HG03064 (cell line): Measurements from ENCODE around the gene NAV2.
"Not testable (repeated sequence)": the region's sequence is repeated elsewhere in the genome, so short reads cannot be mapped to it uniquely, and the experiment has no call there.

Source experiments
- ATAC-seq: cut with Tn5 transposase; IDR thresholded peaks from one replicate; pipeline ENCODE4 v1.9.1; 2021; ENCODE audit warnings: low read depth; ENCODE audit not compliant: unreplicated experiment

Gene NAV2

DNA sequence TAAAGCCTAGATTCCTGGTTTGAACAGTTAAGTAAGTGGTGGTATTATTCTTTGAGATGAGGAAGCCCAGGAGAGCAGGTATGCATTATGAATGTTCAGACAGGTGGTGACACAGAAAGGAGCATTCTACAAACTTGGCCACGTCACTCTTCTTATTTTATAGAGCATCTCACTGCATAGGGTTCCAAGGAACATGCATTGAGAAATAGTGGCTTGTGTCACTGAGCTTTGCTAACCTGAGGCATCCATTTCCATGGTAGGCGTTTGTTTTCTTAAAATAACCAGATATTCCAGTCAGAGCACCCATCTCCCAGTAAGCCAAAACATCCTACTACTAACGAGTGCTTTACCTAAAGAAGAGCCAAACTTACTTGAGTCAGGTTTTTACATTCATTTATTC lies 169.7 kb downstream of the NAV2 start:
- ATAC-seq: no peak

DNA sequence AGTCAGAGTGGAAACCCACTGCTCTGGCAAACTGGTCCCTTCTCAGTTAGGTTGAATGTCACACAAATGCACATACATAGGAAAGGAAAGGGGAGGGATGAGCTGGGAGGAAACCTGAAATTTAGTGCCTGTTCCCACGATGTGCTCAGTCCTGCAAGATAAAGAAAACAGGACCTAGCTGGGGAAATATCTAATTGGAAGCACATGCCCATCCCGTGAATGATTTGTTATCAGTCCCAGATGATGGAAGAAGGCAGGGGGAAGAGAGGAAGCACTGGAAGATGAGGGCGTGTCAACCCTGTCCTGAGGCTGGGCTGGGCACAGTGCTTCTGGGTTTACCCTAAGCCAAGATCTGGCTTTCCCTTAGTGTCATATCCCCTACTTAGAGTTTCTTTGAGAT lies 173.9 kb downstream of the NAV2 start:
- no peak for ATAC-seq

DNA sequence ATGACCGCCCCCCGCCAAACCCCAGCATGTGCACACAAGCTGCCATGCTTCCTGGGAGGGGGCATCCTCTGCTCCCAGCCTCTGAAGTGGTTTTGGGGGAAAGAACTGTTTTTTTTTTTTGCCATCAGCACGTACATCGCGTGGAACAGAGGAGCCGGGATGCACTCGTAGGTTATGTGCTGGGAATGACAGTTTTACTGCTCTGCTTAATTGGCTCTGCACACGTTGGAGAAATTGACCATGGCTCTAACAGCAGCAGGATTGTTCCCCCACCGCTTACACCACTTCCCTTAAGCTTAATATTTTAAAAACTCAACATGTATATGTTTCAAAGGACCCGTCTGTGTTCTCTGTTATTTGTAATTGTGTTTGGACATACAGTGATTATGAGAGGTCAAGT lies 175.2 kb downstream of the NAV2 start:
- ATAC-seq: no peak

DNA sequence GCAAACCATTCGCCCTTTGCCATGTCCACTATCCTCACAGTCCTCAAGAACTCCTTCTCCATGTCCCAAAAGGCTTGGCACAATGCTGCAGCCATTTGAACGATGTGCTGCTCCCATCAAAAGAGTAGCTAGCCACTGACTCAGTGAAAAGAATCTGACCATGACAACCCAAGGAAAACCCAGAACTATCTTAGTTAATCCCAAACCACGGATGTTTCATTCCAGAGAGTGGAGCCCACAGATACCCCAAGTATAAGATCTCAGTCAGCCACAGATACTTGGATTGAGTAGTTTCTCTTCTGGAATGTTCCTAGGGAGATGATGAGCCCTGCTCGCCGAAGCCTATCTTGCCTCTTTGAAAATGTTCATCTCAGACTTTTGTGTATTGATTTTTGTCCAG lies 176.9 kb downstream of the NAV2 start:
- ATAC-seq: no peak

DNA sequence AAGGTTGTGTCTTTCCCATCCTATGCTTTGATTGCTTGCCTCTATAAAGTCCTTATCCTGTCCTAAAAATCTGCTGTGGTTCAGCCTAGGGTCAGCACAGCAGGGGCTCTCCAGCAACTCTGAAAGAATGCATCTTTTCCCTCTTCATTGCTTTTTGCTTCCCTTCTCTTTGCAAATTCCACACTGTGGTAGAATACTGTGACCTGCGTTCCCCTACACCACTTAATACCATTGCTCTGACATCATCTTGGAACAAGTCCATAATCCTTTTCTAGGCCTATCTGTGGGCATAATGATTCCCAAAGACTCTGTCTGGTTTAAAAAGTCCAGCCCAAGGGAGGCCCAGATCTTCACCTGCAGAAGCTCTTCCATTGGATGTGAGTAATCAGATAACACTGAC lies 177.7 kb downstream of the NAV2 start:
- ATAC-seq: no peak

DNA sequence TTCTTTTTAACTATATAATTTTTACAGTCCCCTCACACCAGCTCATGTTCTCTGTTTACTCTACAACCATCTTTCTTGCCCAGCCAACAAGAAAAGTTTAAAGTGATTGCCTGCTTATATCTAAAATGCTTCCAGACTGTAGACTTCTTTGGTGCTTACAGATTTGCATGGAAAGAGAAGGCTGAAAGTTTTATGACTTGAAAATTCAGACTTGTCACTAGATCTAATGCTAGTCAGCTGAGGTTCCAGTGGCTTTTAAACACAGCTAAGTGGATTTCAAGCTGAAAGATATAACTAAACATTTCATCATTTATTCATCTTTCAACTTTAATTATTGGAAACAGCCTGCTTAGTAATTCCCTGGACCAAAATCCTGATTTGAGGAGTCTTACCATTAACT lies 178.4 kb downstream of the NAV2 start:
- no peak for ATAC-seq

DNA sequence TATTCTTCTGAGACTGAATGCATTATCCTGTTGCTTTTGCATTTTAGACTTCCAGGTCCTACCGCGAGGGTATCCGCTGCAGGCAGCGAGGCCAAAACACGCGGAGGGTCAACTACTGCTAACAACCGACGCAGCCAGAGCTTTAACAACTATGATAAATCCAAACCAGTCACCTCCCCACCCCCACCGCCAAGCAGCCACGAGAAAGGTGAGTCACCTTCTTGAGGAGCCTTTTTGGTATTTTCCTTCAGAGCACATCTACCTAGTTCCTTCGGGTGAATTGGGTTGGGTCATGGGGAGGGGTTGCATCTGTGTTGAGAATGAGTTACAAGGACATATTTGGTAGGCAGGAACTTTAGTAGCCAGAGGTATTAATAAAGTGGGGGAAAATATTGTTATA lies 179.8 kb downstream of the NAV2 start:
- no peak for ATAC-seq

DNA sequence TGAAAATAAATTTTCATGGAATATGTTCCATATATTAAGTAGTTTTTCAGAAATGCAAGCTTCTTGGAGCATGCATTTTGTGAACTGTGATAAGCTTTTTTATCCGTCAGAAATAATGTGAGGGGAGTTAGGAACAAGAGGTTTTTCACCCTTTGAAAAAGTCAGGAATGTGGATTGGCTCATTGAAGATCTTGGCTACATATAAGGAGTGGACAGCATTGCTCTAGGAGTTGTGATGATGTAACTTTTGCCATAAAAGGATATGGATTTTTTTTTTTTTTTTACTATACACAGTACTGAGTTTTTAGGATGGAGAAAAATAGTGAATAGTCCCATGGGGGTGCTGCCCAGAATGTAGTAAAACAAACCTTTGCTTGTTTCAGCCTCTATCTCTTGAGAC lies 180.2 kb downstream of the NAV2 start:
- ATAC-seq: no peak

DNA sequence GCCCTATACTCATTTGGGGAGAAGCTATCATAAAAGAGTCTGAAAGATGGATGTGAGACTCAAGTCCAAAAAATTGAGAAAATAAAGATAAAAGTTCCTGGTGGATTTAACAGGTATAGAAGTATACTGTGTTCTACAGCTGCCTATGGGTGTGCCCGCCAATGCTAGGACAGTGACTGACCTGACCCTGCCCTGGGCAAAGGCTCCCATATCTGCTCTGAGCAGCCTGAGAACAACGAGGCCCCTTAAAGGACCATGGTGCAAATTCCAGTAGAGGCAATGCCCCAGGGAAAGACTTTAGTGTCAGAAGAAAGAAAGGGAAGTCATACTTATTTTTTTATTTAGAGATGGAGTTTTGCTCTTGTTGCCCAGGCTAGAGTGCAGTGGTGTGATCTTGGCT lies 181.8 kb downstream of the NAV2 start:
- no peak for ATAC-seq

DNA sequence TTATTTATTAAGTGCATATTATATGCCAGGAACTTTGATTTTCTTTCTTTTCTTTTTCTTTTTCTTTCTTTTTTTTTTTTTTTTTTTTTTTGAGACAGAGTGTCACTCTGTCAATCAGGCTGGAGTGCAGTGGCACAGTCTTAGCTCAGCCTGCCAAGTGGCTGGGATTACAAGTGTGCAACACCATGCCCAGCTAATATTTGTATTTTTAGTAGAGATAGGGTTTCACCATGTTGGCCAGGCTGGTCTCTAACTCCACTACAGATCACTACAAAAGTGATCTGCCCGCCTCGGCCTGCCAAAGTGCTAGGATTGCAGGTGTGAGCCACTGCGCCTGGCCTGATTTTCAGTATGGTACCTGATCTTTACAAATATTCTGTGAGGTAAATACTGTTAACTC lies 182.4 kb downstream of the NAV2 start:
- ATAC-seq: not testable (repeated sequence)

DNA sequence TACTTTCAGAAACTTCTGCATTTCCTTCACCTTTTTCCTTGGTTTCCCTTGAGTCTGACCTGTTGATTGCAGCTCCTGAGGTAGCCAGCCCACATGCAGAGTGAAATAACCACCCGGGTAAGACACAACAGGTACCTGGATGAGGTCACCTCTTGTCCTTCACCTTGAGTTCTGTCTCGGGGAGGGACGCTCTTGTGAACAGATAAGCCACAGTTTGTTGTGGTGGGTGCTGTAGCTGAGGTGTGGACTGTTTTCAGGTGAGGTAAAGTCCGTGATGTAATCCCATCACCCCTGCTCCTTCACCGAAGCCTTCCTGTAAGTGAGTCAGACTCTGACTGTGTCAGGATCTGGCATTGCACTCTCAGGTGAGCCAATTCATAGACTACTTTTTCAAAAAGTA lies 183.1 kb downstream of the NAV2 start:
- no peak for ATAC-seq

DNA sequence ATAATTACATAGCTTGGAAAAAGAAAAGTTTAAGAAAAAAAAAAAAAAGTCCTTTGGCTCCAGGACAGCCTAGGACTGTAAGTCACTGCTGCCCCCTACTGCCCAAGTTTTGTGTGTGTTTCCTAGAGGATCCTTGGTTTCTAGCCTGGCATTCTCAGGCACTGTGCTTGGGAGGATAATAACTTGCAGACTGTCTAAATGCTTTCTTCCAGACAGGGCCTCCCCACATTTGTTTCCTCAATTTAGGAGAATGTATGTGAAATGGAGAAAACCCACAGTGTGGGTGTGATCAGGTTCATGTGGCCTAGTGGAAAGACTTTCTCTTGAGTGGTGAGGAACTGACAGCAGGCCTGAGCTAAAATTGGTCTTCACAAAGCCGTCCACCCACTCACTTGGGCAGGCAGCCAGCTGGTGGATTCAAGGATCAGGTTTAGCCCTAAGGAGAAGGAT lies 191.0 kb downstream of the NAV2 start:
- no peak for ATAC-seq

DNA sequence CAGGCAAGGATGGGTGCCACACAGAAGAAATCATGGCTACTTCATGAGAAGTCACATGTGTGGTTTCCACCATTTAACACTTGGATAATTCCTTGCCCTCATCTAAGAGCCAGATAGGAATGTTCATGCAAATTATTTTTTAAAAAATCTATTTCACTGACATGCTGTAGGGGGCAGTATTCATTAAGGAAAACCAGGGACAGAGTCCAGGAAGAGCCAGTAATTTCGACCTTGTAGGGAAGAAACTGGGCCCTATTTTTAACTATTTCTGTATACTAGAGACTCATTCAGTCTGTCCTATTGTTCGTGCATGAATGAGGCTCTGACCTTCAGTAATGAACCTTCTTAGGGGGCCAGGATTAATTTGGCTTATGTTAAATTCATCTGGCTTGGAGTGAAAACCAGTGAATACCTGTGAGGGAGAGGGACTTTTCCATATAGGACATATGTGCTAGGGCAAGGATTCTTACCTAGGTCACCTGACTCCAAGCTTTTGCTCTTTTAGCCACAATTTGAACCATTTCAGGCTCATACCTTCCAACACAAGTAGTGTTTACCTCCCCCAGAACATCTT lies 192.7 kb downstream of the NAV2 start:
- no peak for ATAC-seq

DNA sequence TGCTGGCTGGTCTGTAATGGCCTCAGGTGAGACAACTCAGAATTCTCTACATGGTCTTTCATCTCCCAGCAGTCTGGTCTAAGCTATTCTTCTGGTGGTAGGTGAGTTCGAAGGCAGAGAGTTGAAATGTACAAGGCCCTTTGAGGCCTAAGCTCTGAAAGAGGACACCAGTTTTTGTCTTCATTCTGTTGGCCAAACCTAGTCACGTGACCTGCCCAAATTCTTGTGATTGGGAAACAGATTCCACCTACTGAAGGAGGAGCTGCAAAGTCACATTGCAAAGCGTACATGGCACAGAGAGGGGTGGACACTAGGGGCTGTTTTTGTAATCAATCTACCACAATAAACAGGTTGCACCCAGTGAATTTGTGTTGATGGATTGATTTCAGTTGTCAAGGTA lies 193.5 kb downstream of the NAV2 start:
- ATAC-seq: no peak

DNA sequence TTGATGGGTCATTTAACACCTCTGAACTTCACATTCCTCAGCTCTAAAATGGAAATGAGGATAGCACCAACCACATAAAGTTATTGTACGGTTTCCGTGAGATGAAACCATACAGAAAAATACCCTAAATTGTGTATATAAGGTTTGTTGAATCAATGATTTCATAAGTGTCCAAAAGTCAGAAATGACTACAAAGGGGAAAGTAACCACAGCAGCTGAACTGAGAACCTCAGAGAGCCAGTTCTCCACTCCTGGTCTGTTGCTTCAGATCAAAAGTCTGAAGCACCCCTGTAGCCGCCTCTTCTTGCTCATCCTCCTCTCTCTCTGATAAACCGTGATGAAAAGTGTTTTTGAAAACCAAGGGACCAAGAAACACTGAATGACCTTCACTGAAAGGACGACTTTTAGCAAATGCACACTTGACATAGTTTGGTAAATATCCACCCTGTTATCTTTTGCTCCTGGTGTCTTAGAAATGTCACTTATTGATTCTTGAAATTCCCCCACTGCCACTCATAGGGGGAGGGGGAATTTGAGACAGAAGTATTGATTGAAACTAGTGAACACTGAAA lies 194.5 kb downstream of the NAV2 start:
- ATAC-seq: no peak

DNA sequence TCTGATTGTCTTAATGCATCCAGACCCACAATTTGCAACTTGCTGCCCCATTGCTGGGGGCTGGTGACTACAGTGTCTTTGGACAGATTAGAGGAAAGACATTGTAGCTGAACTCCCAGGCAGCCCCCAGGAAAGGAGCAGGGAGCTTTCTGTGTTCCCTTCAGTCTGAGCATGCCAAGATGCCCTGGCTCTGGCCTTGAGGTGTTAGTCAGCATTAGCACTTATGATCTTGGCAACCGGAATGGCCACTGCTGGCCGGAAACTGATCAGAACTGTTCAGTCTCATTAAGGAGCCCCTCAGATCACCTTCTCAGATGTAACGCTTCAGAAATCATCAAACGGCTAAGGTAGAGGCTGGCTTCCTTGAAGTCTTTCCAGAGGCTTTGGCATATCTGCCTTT lies 195.2 kb downstream of the NAV2 start:
- ATAC-seq: no peak

DNA sequence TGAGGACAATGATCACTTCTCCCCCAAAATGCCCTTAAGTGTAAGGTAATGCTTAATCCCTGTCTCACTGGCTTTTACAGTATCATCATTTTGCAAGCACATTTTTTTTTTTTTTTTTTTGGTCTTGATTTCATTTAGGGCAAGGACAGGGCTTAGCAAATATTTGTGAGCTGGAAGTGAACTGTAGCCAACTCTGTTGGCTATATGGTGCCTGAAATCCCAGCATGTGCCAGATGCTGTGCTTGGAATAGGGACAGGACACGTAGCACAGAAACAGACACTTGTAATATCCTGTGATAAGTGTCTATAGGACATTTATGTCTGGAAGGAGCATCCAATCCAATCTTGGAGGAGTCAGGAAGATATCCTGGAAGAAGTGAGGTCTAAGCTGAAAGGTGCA lies 198.3 kb downstream of the NAV2 start:
- ATAC-seq: no peak

DNA sequence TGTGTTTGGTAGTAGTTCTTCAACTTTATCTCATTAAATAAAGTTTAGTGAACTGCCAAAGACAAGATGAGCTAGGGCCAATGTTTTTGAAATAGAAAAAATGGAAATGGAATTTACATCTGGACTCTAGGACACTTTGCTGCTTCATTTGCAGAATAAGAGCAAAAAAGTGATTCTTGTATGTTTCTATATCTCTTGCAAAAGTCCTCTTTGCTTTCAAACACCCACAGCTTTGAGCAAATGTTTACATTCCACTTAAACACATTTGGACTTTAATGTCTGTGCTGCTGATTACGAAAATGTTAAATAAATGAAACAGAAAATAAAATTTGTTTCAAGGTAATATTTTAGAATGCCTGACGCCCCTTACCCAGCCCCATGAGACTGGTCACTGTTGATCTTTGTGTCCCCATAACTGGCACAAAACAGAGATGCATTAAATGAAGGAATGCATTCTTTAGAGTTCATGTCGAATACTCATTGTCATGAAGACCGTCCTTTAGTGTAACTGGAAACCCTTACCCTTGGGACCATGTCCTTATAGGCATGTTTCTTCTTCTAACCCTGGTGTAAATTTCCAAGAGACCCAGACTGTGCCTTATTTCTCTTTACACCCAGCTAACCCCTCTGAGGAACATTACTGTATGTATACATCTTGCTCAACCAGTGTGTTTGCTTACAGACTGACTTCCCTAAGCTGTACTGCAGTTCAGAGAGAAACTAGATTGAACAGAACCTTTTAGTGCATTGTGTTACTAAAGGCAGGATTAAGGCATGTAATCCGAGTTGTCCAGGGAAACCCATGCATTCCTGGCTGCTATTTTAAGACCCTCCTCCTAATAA lies 199.7 kb downstream of the NAV2 start:
- no peak for ATAC-seq

DNA sequence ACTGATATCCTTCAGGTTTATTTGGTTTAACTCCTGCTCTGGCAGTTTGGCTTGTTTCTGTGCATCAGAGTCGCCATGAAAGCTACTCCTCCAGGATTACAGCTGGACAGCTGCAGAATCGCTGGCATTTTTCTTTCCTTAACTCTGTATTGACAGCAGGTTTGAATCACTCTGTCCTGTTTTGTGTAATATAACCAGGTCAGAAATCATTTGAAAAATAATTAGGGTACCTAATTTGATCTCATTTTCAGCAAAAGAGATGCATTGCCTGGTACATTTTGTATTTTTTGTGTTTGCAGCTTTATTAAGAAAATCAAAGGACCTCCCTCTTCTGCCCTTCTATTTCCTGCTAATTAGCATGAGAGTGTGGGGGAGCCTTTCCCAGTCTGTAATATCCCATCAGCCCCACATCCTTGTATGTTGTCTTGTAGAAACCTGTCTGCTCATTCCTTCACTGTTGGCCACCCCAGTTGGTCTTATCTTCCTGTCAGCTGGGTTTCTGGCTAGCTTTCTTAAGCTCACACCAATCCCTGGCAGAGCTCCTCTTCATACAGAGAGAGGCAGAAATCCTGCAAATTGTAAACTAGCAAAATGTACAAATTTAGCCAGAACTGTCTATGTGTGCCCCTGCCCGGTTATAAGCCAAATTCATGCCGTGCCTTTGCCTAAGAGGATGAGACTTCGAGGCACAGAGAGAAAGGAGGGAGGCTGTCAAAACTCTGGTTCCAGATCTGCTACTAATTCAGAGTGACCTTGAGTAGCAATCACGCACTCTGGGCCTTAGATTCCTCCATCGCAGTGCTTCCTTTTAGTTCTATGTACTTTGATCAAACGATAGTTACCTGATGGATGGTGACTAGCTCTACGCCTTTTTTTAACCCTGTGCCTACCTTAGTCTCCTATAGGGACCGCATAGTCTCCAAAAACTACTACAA lies 200.6 kb downstream of the NAV2 start:
- ATAC-seq: no peak

DNA sequence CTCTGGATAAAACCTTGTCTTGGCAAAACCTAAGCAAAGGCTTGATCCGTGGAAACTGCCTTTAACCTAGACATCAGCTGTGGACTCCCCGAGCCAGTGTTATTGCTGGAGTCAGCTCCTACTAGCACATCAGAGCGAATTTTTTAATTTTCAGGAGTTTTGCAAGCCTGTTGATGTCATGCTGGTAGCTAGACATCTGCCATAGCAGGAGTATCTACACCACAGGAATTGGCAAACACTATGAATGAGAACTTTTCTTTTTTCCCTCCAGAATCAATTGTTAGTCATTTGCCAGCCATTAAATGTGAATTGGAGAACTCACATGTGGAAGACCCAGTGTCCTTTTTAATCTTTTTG lies 201.2 kb downstream of the NAV2 start:
- ATAC-seq: no peak

DNA sequence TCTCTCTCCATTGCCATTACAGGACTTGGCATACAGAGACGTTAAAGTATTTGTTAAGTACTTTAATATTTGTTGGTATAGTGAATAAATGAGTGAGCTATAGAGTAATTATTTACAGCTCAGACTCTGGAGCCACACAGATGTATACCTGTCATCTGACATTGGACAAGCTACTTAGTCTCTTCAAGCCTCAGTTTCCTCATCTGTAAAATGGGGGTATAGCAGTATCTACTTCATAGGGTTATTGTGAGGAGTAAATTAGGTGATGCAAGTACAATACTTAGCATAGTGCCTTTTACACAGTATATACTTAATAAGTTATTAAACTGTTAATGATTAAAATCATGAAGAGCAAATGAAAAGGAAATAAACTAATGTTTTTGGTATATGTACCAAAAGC lies 203.2 kb downstream of the NAV2 start:
- no peak for ATAC-seq
